SJCRH30 (cell line): ENCODE results near the gene DEPDC1. TPM values are rescaled to one million over a fixed set of nuclear protein-coding genes. Genes with fewer than 3 reads are reported as not detected.

Experiments
- DNase-seq, 2 experiments: peaks; one replicate each; pipeline ENCODE4 v3.0.0-alpha.2; 2015 to 2020
- H3K27ac ChIP-seq: fragments of 250-450 bp; sonication (Bioruptor Pico); 2 replicates; pipeline ENCODE4 v1.5.1; 2020; ENCODE audit warnings: mild to moderate bottlenecking, moderate library complexity
- H3K27me3 ChIP-seq: fragments of 250-450 bp; sonication (Bioruptor Pico); 2 replicates; pipeline ENCODE4 v1.5.1; 2020; ENCODE audit warnings: mild to moderate bottlenecking, moderate library complexity
- H3K36me3 ChIP-seq: fragments of 250-450 bp; sonication (Bioruptor Pico); 2 replicates; pipeline ENCODE4 v1.5.1; 2020; ENCODE audit warnings: mild to moderate bottlenecking, moderate library complexity
- H3K4me1 ChIP-seq: fragments of 250-450 bp; sonication (Bioruptor Pico); 2 replicates; pipeline ENCODE4 v1.5.1; 2020; ENCODE audit warnings: mild to moderate bottlenecking, moderate library complexity
- H3K4me3 ChIP-seq: fragments of 250-450 bp; sonication (Bioruptor Pico); 2 replicates; pipeline ENCODE4 v1.5.1; 2020; ENCODE audit warnings: mild to moderate bottlenecking, moderate library complexity
- H3K9me3 ChIP-seq: fragments of 250-450 bp; sonication (Bioruptor Pico); replicated peaks from 2 replicates; pipeline ENCODE4 v1.5.1; 2020; ENCODE audit warnings: mild to moderate bottlenecking, moderate library complexity
- total RNA-seq: library from RNA; depleted of rRNA; stranded (reverse); fragments of >200 nt; shearing (Covaris generic); gene quantifications from 2 replicates; pipeline ENCODE4 v1.2.3, GENCODE V29; 2014

DEPDC1 gene
- total RNA-seq, 1 experiment from 2014 or later: 62.1 TPM

- Histone ChIP-seq H3K9me3 (no peaks in the 10 kb centered on the region), H3K36me3 (no peaks in the 10 kb centered on the region), H3K4me1 (peaks cover 8% of the 10 kb centered on the region), H3K27ac (no peak overlapping the region), H3K4me3 (no peak overlapping the region), H3K27me3 (no peaks in the 10 kb centered on the region)
- DNase-seq: no peak
Observed at GRCh38 chr1:68454534-68454933, 42.3 kb downstream of the DEPDC1 start.

- Histone ChIP-seq H3K27ac (no peak overlapping the region), H3K4me1 (peaks cover 8% of the 10 kb centered on the region), H3K27me3 (no peaks in the 10 kb centered on the region), H3K4me3 (no peak overlapping the region), H3K9me3 (no peaks in the 10 kb centered on the region), H3K36me3 (no peaks in the 10 kb centered on the region)
- DNase-seq: no peak
Observed at GRCh38 chr1:68453060-68453670, 43.7 kb downstream of the DEPDC1 start.

GRCh38 chr1:68449901-68450300 is 47.0 kb downstream of the DEPDC1 start, which contains the start of gene RPE65:
Gene RPE65 (minus strand): TSS chr1:68449954. CDS start chr1:68449905, 49 bp downstream.
- H3K4me3 ChIP-seq: no peak within 1 kb of the TSS
- H3K9me3 ChIP-seq: no peaks in the 10 kb centered on the region
- no peaks in the 10 kb centered on the region for H3K36me3 ChIP-seq
- peak; percentile 55 to 81 for DNase-seq
- H3K27me3 ChIP-seq: no peaks in the 10 kb centered on the region
- H3K4me1 ChIP-seq: peaks cover 8% of the 10 kb centered on the region
- H3K27ac ChIP-seq: no peak within 1 kb of the TSS

- H3K36me3 ChIP-seq: no peaks in the 10 kb centered on the region
- no peaks in the 10 kb centered on the region for H3K27me3 ChIP-seq
- H3K9me3 ChIP-seq: no peaks in the 10 kb centered on the region
- DNase-seq: no peak
- no peak overlapping the region for H3K27ac ChIP-seq
- H3K4me1 ChIP-seq: peaks cover 8% of the 10 kb centered on the region
- no peak overlapping the region for H3K4me3 ChIP-seq
Observed at GRCh38 chr1:68448365-68448764, 48.5 kb downstream of the DEPDC1 start.

GRCh38 chr1:68445709-68446108 is 51.2 kb downstream of the DEPDC1 start:
- Histone ChIP-seq H3K9me3 (no peaks in the 10 kb centered on the region), H3K4me3 (no peak overlapping the region), H3K4me1 (peaks cover 8% of the 10 kb centered on the region), H3K27me3 (no peaks in the 10 kb centered on the region), H3K27ac (no peak overlapping the region), H3K36me3 (no peaks in the 10 kb centered on the region)
- DNase-seq: no peak

GRCh38 chr1:68442822-68443556 is 53.9 kb downstream of the DEPDC1 start:
- Histone ChIP-seq H3K27me3 (no peaks in the 10 kb centered on the region), H3K4me1 (no peaks in the 10 kb centered on the region), H3K9me3 (no peaks in the 10 kb centered on the region), H3K27ac (no peak overlapping the region), H3K36me3 (no peaks in the 10 kb centered on the region), H3K4me3 (no peak overlapping the region)
- DNase-seq: peak; percentile 33 to 63

GRCh38 chr1:68442006-68442405 is 54.9 kb downstream of the DEPDC1 start:
- H3K4me3 ChIP-seq: no peak overlapping the region
- no peak for DNase-seq

GRCh38 chr1:68438310-68438709 is 58.6 kb downstream of the DEPDC1 start:
- 0 out of 2 replicates have a peak, but pooled peaks cover 2% of the 10 kb centered on the region for H3K27me3 ChIP-seq
- no peak for DNase-seq
- H3K27ac ChIP-seq: no peak overlapping the region
- H3K4me1 ChIP-seq: no peaks in the 10 kb centered on the region
- 0 out of 2 replicates have a peak, but pooled peaks cover 4% of the 10 kb centered on the region for H3K9me3 ChIP-seq
- no peaks in the 10 kb centered on the region for H3K36me3 ChIP-seq
- no peak overlapping the region for H3K4me3 ChIP-seq

More at GRCh38 chr1:68442006-68442405, 54.9 kb downstream of the DEPDC1 start:
- no peaks in the 10 kb centered on the region for H3K9me3 ChIP-seq
- H3K4me1 ChIP-seq: no peaks in the 10 kb centered on the region
- no peaks in the 10 kb centered on the region for H3K36me3 ChIP-seq
- no peaks in the 10 kb centered on the region for H3K27me3 ChIP-seq
- H3K27ac ChIP-seq: no peak overlapping the region

GRCh38 chr1:68433395-68433794 is 63.5 kb downstream of the DEPDC1 start:
- Histone ChIP-seq H3K4me3 (no peak overlapping the region), H3K4me1 (no peaks in the 10 kb centered on the region), H3K9me3 (0 out of 2 replicates have a peak, but pooled peaks cover 4% of the 10 kb centered on the region), H3K27me3 (0 out of 2 replicates have a peak, but pooled peaks cover 2% of the 10 kb centered on the region), H3K36me3 (no peaks in the 10 kb centered on the region), H3K27ac (no peak overlapping the region)
- DNase-seq: no peak

GRCh38 chr1:68431076-68431475 is 65.8 kb downstream of the DEPDC1 start:
- no peak overlapping the region for H3K27ac ChIP-seq
- no peaks in the 10 kb centered on the region for H3K36me3 ChIP-seq
- H3K4me3 ChIP-seq: no peak overlapping the region
- H3K4me1 ChIP-seq: no peaks in the 10 kb centered on the region
- 0 out of 2 replicates have a peak, but pooled peaks cover 4% of the 10 kb centered on the region for H3K9me3 ChIP-seq
- 0 out of 2 replicates have a peak, but pooled peaks cover 2% of the 10 kb centered on the region for H3K27me3 ChIP-seq
- no peak for DNase-seq

- Histone ChIP-seq H3K9me3 (no peaks in the 10 kb centered on the region), H3K27ac (no peak overlapping the region), H3K4me1 (no peaks in the 10 kb centered on the region), H3K4me3 (no peak overlapping the region), H3K36me3 (no peaks in the 10 kb centered on the region), H3K27me3 (0 out of 2 replicates have a peak, but pooled peaks cover 2% of the 10 kb centered on the region)
- no peak for DNase-seq
Observed at GRCh38 chr1:68429233-68429808, 67.6 kb downstream of the DEPDC1 start.

GRCh38 chr1:68426594-68426993 is 70.3 kb downstream of the DEPDC1 start:
- no peaks in the 10 kb centered on the region for H3K9me3 ChIP-seq
- no peak overlapping the region for H3K27ac ChIP-seq
- no peaks in the 10 kb centered on the region for H3K4me1 ChIP-seq

More at GRCh38 chr1:68426594-68426993, 70.3 kb downstream of the DEPDC1 start:
- Histone ChIP-seq H3K27me3 (no peaks in the 10 kb centered on the region), H3K36me3 (no peaks in the 10 kb centered on the region), H3K4me3 (no peak overlapping the region)
- DNase-seq: no peak
